Inflammatory macrophage treated with lipopolysaccharide for 1 hour (primary cell): ENCODE results near the gene AMY1A.
"Not testable (repeated sequence)": the region's sequence is repeated elsewhere in the genome, so short reads cannot be mapped to it uniquely, and the experiment has no call there.

Experiments
- DNase-seq, 2 donors: peaks; one replicate each; pipeline ENCODE4 v3.0.0-alpha.2; 2020 to 2022

AMY1A gene

DNA sequence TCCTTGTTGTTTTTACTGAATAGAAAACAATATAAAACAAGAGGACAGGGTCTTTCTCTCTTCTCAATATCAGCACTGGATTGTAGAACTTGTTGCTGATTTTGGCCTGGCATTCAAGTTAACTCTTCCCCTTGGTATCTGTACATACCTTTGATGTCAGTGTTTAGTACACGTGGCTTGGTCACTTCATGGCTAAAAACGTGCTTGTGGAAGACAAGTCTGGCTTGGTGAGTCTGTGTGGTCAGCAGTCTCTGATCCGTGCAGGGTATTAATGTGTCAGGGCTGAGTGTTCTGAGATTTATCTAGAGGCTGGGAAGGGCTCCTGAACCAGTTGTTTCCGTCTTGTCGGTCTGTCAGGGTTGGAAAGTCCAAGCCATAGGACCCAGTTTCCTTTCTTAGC, at the start of gene AMY1A:
Gene AMY1A, plus strand, starts transcription at position 301 of the 400 bp plus-strand sequence. CDS start 571 bp downstream, outside the sequence.
- not testable (repeated sequence) for DNase-seq

DNA sequence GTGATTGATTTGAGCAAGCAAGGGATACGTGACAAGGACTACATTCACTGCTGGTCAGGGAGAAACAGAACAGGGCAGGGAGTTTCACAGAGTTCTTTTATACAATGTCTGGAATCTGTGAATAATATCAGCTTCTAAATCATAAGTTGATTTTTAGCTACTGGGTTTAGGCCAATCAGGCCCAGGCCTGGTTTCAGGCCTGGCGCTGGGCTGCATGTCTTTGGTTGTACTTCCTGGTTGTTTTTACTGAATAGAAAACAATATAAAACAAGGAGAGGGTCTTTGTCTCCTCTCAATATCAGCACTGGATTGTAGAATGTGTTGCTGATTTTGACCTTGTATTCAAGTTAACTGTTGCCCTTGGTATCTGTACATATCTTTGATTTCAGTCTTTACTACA, 39.2 kb upstream of the AMY1A start:
- DNase-seq, result no peak

DNA sequence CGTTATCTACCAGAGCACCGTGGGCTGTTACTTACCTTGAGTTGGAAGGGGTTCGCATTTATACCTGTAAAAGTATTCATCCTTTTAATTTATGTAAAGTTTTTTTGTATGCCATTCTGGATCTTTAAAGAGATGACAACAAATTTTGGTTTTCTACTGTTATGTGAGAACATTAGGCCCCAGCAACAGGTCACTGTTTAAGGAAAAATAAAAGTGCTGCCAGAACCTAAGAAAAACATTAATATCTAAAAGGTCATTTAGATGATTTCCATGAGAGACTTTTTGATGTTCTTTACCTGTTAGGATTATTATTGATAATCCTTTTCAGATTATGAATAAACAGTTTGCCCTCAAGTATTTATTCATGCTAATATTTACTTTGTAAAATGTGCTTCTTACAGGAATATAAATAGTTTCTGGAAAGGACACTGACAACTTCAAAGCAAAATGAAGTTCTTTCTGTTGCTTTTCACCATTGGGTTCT, 38.5 kb upstream of the AMY1A start, which contains the start of gene AMY2A:
Gene AMY2A, plus strand, starts transcription at position 434 of the 484 bp plus-strand sequence. Its CDS starts 14 bp downstream, at position 448.
- not testable (repeated sequence) for DNase-seq

DNA sequence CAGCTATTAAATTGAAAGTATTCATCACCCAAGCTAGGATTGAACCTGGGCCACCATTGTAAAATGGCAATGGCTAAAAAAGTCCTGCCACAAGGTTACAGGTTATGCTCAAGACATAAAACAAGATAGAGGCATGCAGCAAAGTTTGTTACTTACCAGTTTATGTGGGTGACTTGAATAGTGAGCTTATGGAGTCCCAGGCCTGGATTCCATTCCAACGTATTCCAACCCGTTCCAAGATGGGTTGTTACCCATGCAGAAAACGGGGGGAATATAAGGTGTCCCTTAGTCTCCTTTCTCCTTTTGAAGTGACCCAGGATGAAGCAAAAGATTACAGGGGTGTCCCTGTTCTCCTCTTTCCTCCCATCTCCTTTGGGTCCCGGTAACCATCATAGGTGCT, 28.1 kb upstream of the AMY1A start:
- DNase-seq, result not testable (repeated sequence)

DNA sequence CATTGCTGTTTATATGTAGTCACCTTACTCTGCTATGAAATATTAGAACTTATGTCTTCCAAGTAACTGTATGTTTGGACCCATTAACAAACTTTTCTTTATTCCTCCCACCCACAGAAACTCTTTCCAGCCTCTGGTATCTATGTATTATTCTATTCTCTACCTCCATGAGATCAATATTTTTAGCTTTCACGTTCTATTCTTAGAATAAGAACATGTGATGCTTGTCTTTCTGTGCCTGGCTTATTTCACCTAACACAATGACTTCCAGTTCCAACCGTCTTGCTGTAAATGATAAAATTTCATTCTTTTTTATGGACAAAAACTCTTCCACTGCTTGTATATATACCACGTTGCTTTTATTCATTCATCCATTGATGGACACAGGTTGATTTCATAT, 14.4 kb upstream of the AMY1A start:
- DNase-seq, result not testable (repeated sequence)

DNA sequence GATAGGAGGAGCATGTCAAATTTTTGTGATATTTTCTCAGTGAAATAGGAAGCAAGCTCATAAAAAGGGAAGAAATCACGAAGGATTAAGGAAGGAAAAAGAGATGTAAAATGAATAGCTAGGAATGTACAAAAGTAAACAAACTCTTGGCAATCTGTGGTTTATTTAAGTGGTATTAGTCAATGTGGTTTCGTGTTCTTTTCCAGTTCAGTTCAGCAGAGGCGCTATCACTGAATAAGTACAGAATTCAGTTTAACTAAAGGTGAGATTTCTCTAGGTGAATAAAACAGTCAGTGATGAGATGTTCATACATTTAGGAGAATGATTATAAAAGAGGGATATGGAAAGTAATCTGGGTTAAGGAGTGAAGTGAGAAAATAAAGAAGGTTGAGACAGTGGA, 11.7 kb upstream of the AMY1A start:
- not testable (repeated sequence) for DNase-seq

DNA sequence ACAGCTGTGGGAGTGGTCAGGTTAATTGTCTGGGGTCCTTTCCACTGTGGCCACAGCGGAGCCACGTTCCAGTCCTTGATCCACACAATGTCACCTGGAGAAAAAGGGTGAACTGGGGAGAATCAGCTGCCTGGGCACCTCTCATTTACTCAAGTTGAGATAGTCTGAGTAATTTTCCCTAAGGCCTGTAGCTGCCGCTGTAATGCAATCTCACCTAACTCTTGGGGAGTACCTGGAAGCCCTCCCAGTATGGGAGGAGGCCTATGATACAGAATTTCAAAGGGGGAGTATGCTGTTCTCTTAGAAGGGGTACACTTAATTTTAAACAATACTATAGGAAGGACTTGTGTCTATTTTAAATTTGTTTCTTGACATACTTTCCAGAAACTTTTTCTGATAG, 5.3 kb upstream of the AMY1A start:
- not testable (repeated sequence) for DNase-seq

DNA sequence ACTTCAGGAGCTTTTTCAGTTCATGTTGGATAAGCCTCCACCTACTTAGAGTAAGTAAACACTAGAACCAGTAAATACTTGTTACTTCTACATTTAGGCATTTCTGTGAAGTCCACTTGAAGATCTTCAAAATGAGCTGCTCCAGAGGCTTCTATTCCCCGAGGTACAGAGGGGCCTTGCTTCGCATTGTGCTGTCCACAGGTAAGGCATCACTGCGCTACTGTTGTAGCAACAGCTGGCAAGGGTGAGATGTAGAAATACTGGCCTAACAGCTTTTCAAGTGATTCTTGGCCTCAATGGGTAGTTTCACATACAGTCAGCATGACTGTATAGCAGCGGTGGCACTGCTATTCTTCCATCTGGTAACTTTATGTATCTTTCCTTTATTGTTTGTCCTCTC, 4.7 kb upstream of the AMY1A start:
- not testable (repeated sequence) for DNase-seq

DNA sequence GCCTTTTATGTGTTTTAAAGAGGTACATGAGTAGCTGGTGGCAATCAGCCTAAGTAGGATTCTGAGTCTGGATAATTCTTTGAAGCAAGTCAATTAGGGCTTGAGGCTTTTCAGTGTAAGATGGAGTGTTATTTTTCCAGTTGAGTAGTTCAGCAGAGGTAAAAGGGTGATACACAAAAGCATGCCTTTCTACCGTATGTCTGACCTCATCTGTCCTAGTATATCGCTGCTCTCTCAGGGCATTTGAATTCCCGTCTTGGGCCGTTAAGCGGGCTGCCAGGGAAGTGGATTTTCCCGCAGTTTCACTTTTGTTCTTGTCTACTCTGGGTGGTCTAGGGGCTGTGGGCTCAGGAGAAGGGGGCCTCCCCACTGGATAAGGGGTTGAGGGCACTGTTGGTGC, 1.4 kb upstream of the AMY1A start:
- not testable (repeated sequence) for DNase-seq

DNA sequence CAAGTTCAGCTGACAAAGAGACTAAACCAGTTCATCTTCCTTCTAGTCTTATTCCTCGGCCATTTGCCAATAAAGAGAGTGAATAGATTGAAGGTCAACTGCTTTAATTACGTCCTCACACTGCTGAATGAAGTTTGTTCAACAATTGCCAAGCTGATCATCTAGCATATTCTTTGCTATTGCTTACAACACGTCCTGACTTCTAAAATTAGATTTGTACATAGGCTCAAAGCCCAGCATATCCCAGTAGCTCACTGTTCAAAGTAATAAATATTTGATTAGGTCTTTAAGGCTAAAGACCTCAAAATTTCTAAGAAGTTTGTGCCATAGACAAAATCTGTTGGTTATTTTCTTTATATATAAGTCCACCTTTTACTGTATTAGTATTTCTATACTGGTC, 20.8 kb downstream of the AMY1A start:
- not testable (repeated sequence) for DNase-seq

DNA sequence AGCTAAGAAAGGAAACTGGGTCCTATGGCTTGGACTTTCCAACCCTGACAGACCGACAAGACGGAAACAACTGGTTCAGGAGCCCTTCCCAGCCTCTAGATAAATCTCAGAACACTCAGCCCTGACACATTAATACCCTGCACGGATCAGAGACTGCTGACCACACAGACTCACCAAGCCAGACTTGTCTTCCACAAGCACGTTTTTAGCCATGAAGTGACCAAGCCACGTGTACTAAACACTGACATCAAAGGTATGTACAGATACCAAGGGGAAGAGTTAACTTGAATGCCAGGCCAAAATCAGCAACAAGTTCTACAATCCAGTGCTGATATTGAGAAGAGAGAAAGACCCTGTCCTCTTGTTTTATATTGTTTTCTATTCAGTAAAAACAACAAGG, 40.5 kb downstream of the AMY1A start, which contains the start of gene AMY1B:
Gene AMY1B, minus strand, starts transcription at position 101 of the 400 bp plus-strand sequence. CDS start 571 bp downstream, outside the sequence.
- not testable (repeated sequence) for DNase-seq

DNA sequence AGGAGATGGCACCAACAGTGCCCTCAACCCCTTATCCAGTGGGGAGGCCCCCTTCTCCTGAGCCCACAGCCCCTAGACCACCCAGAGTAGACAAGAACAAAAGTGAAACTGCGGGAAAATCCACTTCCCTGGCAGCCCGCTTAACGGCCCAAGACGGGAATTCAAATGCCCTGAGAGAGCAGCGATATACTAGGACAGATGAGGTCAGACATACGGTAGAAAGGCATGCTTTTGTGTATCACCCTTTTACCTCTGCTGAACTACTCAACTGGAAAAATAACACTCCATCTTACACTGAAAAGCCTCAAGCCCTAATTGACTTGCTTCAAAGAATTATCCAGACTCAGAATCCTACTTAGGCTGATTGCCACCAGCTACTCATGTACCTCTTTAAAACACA, 41.9 kb downstream of the AMY1A start:
- not testable (repeated sequence) for DNase-seq

DNA sequence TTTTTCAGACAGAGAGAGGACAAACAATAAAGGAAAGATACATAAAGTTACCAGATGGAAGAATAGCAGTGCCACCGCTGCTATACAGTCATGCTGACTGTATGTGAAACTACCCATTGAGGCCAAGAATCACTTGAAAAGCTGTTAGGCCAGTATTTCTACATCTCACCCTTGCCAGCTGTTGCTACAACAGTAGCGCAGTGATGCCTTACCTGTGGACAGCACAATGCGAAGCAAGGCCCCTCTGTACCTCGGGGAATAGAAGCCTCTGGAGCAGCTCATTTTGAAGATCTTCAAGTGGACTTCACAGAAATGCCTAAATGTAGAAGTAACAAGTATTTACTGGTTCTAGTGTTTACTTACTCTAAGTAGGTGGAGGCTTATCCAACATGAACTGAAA, 45.1 kb downstream of the AMY1A start:
- not testable (repeated sequence) for DNase-seq

DNA sequence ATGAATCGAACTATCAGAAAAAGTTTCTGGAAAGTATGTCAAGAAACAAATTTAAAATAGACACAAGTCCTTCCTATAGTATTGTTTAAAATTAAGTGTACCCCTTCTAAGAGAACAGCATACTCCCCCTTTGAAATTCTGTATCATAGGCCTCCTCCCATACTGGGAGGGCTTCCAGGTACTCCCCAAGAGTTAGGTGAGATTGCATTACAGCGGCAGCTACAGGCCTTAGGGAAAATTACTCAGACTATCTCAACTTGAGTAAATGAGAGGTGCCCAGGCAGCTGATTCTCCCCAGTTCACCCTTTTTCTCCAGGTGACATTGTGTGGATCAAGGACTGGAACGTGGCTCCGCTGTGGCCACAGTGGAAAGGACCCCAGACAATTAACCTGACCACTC, 45.7 kb downstream of the AMY1A start:
- DNase-seq, result not testable (repeated sequence)

DNA sequence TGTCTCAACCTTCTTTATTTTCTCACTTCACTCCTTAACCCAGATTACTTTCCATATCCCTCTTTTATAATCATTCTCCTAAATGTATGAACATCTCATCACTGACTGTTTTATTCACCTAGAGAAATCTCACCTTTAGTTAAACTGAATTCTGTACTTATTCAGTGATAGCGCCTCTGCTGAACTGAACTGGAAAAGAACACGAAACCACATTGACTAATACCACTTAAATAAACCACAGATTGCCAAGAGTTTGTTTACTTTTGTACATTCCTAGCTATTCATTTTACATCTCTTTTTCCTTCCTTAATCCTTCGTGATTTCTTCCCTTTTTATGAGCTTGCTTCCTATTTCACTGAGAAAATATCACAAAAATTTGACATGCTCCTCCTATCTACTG, 52.1 kb downstream of the AMY1A start:
- not testable (repeated sequence) for DNase-seq

DNA sequence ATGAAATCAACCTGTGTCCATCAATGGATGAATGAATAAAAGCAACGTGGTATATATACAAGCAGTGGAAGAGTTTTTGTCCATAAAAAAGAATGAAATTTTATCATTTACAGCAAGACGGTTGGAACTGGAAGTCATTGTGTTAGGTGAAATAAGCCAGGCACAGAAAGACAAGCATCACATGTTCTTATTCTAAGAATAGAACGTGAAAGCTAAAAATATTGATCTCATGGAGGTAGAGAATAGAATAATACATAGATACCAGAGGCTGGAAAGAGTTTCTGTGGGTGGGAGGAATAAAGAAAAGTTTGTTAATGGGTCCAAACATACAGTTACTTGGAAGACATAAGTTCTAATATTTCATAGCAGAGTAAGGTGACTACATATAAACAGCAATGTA, 54.8 kb downstream of the AMY1A start:
- DNase-seq, result not testable (repeated sequence)
